GM21529 (cell line): ENCODE measurements around the gene C5orf46.
A peak's percentile ranks its signal among the peaks of the same experiment; 100 is the strongest.

Source experiments
- ATAC-seq: cut with Tn5 transposase; IDR thresholded peaks from one replicate; pipeline ENCODE4 v1.9.1; 2021; ENCODE audit not compliant: unreplicated experiment

The C5orf46 gene

DNA sequence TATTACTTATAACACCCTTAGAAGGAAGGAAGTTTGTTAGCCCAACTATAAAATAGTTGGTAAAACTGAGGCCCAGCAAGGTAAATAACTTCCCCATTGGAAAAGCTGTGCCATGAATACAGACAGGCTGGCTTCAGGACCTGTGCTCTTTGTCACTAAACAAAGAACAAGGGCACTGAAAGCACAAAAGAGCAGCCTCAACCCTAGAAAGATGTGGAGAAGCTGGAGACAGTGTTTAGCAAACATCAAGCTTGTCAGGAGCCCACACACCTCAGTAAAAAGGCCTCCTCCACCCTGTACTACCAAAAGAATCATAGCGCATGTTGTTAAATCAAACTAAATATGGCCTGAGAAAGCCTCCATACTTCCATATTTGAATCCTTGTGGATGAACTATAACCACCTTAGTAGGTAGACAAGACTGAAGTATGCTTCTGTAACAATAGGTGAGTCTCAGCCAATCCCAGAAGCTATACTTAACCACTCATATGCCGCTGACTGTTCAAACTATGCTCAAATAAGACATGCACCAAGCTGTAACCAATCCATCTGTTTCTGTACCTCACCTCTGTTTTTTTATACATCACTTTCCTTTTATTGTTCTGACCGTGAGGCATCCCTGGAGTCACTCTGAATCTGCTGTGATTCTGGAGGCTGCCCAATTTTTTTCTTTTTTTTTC, 46.2 kb downstream of the C5orf46 start:
- no peak for ATAC-seq

GRCh38 chr5:147858565-147858964, 47.8 kb downstream of the C5orf46 start:
- no peak for ATAC-seq

DNA sequence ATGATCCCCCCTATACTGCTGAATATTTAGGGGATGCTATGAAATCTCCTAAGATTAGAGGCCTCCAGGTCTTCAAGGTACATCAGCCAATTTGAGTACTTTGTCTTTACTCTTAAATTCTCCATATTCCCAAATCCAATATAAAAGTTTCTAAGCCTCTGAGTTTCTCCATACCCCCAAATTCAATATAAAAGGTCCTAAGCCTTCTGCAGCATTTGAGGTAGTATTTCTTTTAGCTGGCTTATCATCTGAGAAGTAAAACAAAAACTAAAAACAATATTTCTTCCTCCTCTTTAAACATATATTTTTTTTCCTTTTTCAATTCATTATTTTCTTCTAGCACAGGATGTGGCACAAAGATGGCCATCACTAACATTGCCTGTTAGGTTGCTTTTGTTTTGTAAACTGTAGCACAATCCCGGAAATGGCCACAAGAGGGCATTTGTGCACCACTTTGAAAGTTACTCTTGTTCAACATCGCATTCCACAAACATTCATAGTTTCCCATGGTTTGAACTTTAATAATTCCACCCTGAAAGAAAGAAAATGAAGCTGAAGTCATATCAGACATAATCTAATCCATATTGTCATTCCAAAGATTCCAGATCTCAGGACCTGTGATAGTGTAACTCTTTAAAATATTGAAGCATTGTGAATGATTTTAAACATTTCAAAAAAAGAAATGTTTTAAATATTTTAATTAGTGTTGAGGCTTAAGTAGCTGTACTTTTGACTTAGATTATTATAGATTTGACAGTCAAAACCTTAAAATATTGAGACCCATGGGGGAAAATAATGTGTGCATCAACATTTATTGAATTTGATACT, 48.8 kb downstream of the C5orf46 start:
- peak; percentile 95 for ATAC-seq

DNA sequence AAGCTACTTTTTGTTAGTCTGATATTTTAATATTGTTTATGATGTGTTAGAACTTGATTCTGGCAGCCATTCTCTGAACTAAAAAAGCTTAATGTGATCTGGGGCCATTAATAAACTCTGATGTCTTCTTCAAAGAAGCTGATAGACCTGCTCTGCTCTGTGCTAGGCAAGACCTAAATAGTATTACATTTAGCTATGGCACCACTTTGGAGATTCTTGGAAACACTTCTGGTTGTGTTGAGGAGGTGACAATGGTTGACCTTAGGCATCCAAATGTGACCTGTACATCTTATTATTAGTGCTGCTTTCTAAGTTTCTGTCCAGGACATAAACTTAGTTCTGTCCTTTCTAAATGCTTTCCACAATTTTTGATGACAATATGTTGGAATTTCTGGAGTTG, 49.5 kb downstream of the C5orf46 start:
- no peak for ATAC-seq

DNA sequence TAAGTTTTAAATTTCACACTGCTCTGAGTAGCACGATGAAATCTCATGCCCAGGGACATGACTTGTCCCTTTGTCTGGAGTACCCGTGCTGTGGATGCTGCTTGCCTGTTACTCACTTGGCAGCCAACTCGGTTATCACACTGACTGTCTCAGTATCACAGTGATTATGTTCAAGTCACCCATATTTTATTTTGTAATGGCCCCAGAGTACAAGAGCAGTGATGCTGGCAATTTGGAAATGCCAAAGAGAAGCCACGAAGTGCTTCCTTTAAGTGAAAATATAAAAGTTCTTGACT, 50.6 kb downstream of the C5orf46 start:
- no peak for ATAC-seq

DNA sequence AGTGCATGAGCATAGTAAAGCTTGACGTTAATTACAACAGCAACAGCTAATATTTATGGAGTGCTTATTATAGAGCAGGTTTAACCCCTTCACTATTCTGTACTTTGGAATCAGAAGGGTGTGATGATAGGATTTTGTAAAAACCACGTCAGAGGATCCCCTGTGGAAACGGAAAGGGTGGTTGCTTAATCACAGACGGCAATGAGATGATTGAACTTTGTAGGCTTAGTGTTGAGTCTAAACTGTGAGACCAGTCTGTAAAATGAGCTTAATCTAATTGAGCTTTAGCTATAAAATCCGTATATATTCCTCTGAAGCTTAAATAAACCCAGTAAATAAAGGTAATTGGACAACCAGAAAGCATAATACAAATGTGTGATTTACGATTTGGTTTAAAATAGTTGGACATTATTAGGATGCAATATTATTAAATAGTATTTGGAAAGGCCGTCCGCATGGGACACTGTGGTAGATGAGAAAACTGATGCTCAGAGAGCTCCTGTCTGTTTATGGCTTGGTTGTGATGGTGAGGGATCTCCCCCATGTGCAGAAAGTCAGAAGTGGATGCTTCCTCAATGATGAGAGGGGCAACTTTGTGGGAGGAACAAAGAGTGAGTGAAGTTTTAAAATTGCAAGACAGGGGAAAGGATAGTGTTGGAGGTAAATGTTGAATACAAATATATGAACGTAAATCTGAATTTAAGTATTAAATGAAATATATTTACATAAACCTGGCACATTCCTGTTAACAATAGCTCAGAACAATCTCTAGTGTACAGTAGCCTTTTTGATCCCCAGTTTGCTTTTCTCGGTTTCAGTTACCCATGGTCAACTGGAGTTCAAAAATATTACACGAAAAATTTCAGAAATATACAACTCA, 51.2 kb downstream of the C5orf46 start:
- no peak for ATAC-seq

GRCh38 chr5:147854331-147854730, 52.0 kb downstream of the C5orf46 start:
- no peak for ATAC-seq

DNA sequence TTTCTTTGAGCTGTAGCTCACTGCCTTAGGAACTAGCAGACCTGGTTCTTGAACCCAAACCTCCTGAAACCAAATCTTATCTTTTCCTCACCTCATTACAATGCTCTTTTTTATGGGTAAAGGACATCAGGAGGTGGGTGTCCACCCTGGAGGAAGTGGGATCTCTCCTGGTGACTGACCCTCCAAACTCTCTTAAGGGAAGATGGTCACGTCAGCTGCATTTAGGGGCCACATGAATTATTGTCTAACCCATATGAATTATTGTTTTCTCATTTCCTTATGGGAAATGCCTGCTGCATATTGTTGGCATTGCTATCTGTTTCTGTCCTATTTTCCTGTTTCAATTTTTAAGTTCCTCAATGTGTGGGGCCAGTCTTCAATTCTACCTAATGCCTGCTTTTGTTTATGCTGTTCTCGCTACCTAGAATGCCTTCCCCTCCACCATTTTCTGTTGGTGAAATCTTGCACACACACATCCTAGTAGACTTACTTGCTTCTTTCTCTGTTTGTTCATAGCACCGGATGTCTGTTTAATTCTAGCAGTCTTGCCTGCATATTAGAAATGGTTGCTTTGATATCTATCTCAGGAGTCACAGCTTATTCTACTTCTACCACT, 52.9 kb downstream of the C5orf46 start:
- ATAC-seq: no peak

- no peak for ATAC-seq
These were observed 54.0 kb downstream of the C5orf46 start for GRCh38 chr5:147852365-147852764.

- no peak for ATAC-seq
These were observed 54.8 kb downstream of the C5orf46 start for GRCh38 chr5:147851578-147851977.

GRCh38 chr5:147849226-147849625, 57.1 kb downstream of the C5orf46 start:
- ATAC-seq: no peak

DNA sequence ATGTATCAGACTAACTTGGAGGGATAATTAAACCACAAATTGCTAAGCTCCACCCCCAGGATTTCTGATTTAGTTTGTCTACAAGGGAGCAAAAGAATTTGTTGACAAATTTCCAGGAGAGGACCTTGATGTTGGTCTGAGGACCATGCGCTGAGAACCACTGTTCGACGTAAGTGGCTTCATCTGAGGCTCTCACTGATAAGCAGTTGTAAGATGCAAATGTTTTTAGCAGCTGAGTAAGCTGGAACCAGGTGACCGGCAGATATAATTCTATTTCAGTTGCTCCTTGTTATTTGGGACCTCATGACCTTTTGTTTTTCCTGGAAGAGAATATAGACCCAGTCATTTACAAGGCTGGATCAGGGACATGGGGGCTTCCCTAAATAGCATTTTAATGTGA, 60.7 kb downstream of the C5orf46 start:
- ATAC-seq: no peak

DNA sequence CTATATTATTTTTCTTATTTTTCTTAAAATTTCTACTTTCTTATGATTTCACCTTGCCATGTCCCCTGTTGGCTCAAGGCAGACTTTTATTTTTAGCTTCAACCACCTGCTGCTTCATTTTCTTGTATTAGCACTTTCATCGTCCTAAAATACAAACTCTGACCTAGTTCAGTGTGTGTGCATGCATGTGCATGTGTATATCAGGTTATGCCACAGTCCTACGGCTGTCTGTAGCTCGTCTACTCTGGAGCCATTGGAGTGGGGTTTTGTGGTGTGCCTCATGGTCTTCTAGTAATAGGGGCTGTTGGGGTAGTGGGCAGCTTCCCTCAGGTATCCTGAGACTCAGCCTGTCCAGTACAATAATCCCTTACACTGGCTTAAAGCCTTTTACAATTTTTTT, 61.5 kb downstream of the C5orf46 start:
- ATAC-seq: no peak

- ATAC-seq: no peak
These were observed 63.5 kb downstream of the C5orf46 start for GRCh38 chr5:147842869-147843268.
